Muscle of back (tissue), 11 donors: Measurements from ENCODE around the gene RNF224. TPM values are rescaled to one million over a fixed set of nuclear protein-coding genes. Genes with fewer than 3 reads are reported as not detected.

Experiments used
- DNase-seq, 3 donors: peaks; one replicate each; pipeline versions ENCODE4 v3.0.0 to v3.0.0-alpha.2; 2013
- polyA plus RNA-seq, 10 donors: library from polyadenylated mRNA; unstranded; fragments of 120-200 nt; gene quantifications; one replicate each; pipeline ENCODE4 v1.2.1, GENCODE V29; 2013; ENCODE audit not compliant: insufficient read length in 10 of 10

Gene RNF224
- polyA plus RNA-seq, 10 donors: 0.80 to 3.4 (median 1.5) TPM

DNA sequence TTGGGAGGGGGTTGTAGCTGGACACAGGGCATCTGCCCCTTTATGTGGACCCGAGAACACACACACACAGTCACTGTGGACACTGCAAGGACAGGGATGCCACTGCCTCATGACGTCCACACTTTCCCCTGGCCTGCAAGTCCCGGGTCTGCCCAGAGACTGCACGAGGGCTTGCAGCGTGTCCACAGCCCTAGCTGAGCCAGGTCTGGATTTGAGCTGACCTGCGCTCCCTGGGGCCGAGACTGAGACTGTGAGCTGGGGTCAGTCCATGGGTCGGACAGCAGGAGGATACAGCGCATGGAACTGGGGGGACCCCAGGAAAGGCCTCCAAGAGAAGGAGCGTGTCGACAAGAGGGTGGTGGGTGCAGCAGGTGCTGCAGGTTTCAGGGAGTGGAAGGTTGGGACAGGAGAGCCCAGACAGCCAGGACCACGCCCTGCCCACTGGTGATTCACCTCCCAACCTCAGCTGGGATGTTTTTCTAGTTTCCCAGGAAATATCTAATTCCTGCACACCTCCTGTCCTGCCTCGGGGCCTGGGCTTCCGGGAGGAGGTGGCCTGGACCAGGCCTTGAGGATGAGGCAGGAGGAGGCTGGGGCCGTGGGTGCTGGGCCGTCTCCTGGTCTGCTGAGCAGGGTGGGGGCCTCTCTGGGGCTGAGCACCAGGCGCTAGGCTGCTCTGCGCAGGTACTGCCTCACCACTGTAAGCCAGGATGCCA lies 806 bp upstream of the RNF224 start:
- DNase-seq: no peak

DNA sequence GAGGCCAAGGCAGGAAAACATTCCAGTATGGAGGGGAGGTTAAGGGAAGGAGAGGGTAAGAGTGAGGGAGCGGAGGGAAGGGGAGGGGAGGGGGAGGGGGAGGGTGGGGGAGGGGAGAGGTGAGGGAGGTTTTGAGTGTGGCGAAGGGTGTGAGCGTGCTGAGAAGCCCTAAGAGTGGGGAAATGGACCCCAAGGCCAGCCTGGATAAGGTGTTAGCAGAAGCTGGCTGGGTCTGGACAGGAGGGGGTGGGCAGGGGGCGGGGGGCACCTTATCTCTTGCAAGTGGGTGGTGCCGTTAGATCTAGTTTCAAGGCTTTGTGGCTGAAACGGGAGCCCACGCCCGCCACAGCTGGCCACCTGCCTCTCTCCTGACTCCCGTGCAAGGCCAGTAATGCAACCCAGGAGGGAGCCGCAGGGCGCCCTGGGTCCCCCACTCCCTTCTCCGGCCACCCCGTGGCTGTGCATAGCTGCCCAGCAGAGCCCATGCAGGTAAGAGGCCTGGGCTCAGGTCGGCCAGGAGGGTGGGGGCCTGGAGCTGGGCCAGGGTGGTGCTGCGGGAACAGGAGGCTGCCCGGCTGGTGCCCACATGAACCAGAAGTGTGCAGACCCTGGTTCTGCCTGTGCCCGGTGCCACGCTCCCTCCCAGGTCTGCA lies 677 bp downstream of the RNF224 start:
- no peak for DNase-seq

- no peak for DNase-seq
Observed at GRCh38 chr9:137228506-137228967, 1.2 kb downstream of the RNF224 start.

- no peak for DNase-seq
Observed at GRCh38 chr9:137228968-137229896, 1.9 kb downstream of the RNF224 start.

GRCh38 chr9:137229903-137230704 lies 2.8 kb downstream of the RNF224 start:
- no peak for DNase-seq

DNA sequence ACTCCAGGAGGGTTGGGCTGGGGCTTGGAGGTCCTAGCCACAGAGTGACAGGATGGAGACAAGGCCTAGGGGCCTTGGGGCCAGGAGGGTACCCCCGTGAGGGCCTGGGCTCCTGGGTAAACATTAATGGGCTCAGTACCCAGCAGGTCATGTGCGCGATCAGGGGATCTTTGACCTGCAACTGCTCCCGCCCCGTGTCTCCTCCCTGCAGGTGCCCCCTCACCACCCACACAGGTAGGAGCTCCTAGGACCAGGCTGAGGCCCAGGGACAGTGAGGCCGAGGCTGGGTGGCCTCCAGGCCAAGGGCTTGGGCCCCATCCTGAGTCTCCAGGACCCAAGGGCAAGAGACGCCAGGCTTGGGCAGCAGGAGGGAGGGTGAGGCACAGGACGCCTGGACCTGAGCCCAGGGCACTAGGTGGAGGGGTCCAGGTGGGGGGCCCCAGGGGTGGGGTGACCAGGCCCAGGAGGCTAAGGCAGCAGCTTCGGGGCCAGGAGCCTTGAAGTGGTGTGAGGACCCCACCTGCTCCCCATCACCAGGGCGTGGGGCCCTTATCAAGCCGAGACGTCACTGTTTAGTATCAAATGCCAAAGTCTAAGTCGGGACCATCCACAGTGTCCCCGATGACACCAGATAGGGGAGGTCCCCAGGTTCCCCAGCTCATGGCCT lies 3.5 kb downstream of the RNF224 start, which contains the start of gene SLC34A3:
SLC34A3 (plus strand) TSS at position 197 of the 667 bp plus-strand sequence. CDS start 802 bp downstream, outside the sequence.
- no peak for DNase-seq

GRCh38 chr9:137231372-137232039 lies 4.2 kb downstream of the RNF224 start:
- no peak for DNase-seq

DNA sequence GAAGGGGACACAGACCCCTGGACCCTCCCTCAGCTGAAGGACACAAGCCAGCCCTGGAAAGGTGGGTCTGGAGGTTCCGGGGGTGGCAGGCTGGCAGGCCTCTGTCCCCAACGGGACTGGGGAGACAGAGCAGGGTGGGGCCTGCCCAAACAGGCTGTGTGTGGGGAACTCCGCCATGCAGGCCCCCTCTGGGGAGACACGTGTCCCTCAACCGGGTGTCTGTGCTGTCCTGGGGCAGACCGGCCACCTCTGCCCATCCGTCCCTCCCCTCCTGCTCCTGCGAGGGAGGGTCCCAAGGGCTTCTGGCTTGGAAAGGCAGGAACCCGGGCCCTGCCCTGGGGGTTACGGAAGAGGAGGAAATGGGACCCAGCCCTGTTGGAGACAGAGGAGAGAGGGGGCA lies 4.8 kb downstream of the RNF224 start:
- no peak for DNase-seq

DNA sequence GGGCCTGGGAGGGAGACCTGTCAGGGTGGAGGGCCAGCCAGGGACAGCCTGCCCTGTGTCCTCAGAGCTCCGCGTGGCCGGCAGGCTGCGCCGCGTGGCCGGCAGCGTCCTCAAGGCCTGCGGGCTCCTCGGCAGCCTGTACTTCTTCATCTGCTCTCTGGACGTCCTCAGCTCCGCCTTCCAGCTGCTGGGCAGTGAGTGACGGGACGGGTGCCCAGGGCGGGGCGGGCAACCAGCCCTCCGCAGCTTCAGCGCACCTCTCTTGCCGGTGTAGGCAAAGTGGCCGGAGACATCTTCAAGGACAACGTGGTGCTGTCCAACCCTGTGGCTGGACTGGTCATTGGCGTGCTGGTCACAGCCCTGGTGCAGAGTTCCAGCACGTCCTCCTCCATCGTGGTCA lies 5.2 kb downstream of the RNF224 start:
- DNase-seq: no peak

- no peak for DNase-seq
Observed at GRCh38 chr9:137233143-137233980, 6.1 kb downstream of the RNF224 start.

DNA sequence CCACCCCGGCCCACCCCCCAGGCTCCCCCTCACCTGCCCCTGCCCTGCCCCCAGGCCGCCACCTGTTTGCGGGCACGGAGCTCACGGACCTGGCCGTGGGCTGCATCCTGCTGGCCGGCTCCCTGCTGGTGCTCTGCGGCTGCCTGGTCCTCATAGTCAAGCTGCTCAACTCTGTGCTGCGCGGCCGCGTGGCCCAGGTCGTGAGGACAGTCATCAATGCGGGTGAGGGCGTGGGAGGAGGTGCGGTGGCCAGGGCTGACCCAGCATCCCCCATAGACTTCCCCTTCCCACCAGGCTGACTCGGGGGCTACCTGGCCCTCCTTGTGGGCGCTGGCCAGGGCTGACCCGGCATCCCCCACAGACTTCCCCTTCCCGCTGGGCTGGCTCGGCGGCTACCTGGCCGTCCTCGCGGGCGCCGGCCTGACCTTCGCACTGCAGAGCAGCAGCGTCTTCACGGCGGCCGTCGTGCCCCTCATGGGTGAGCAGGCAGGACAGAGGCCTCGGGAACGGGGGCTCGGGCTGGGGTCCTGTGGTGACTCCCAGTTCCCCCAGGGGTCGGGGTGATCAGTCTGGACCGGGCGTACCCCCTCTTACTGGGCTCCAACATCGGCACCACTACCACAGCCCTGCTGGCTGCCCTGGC lies 6.9 kb downstream of the RNF224 start:
- no peak for DNase-seq

DNA sequence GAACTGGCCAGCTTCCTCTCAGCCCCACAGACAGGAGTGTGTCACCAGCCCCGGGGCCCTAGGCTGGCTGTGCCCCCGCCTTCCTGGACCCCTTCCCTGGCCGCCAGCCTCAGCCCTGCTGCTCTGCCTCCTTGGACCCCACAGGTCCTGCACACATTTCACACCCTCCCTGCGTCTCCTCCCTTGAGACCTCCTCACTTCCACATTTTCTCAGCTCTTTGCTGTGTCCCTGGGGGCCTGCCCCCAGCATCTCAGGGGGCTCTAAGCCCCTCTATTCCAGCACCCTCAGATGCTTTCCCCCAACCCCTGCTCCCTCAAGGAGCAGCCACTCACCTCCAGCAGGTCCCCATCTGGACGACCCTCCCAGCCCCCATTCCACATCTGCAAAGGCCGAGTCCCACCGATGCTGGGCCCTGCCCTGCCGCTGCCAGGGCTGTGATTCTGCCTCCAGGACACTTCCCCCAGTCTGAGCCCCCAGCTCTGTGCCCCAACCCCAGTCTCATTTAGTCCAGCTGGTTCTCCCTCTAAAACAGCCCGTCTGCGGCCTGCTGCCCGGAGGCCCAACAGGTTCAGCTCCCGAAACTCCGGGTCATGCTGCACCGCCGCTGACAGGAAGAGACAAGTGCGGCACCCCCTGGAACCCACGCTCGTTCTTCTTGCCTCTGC lies 7.6 kb downstream of the RNF224 start:
- DNase-seq: no peak

DNA sequence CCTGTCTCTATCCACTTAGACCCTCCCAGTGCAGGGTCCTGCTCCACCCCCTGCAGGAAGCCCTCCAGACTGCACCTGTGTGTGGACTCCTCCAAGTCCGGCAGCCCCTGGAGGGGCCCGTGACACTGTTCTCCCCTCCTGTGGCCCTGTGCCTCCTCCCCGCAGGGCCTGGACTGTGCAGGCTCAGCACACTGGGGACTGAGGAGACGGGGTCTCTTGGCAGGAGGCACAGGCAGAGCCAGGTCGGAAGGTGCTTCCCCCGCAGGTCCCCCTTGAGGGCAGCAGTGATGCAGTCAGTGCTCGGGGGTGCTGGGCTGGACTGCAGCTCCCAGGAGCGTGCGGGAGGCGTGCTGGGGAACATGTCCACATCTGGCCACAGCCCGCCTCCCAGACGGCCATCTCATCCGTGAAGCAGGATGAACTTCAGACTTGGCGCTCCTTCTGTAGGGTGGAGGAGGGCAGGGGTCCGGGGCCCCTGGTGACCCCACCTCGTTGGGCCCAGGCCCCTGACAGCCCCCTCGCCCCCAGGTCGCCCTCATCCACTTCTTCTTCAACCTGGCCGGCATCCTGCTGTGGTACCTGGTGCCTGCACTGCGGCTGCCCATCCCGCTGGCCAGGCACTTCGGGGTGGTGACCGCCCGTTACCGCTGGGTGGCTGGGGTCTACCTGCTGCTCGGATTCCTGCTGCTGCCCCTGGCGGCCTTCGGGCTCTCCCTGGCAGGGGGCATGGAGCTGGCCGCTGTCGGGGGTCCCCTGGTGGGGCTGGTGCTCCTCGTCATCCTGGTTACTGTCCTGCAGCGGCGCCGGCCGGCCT lies 8.3 kb downstream of the RNF224 start:
- DNase-seq: no peak

DNA sequence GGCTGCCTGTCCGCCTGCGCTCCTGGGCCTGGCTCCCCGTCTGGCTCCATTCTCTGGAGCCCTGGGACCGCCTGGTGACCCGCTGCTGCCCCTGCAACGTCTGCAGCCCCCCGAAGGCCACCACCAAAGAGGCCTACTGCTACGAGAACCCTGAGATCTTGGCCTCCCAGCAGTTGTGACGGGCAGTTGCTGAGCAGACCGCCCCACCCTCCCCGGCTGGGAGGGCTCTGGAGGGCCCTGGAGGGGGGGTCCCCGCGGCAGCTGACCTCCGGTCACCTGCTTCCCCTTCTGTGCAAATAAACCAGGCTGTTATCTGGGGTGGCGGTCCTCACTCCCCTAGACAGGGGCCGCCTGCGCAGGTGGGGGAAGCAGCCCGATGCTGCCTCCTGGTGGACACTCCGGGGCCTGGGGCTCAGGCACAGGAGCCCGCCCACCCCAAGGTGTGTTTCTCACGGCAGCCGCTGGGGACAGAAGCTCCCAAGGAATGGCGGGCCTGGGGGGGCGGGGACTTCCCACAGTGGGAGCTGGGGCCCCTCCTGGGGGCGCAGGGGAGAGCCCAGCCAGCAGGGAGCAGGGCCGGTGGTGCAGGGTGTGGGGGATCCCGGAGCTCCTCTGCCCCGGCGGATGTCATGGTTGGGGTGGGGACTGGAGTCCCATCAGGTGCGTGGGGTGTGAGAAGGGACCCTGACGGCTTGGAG lies 9.1 kb downstream of the RNF224 start:
- DNase-seq: peak; percentile 68 to 83 (median 77)

GRCh38 chr9:137236936-137237421 lies 9.7 kb downstream of the RNF224 start:
- DNase-seq: no peak
